Right atrium auricular region (tissue), 2 donors: ENCODE data around the gene POC1B. TPM values are rescaled to one million over a fixed set of nuclear protein-coding genes. Genes with fewer than 3 reads are reported as not detected.

Experiments used
- DNase-seq: peaks from one replicate; pipeline ENCODE4 v3.0.0-alpha.2; 2019; ENCODE audit warnings: low spot score
- H3K27ac ChIP-seq, 2 donors: fragments of 200-600 bp; sonication (generic); 1 replicate in 1 of 2; 2 replicates in 1 of 2; pipeline ENCODE4 v1.5.1; 2016 to 2019
- H3K27me3 ChIP-seq, 2 donors: fragments of 200-600 bp; sonication (generic); one replicate each; pipeline versions ENCODE4 v1.5.1 to v1.6.0; 2017 to 2019
- H3K36me3 ChIP-seq: fragments of 200-600 bp; sonication (generic); one replicate; pipeline ENCODE4 v1.5.1; 2016
- H3K4me1 ChIP-seq, 2 donors: fragments of 200-600 bp; sonication (generic); one replicate each; pipeline versions ENCODE4 v1.5.1 to v1.6.0; 2017 to 2019
- H3K4me3 ChIP-seq, 2 donors: fragments of 200-600 bp; sonication (generic); 1 replicate in 1 of 2; 2 replicates in 1 of 2; pipeline ENCODE4 v1.5.1; 2017 to 2019; ENCODE audit warnings: mild to moderate bottlenecking in 1 of 2, moderate library complexity in 1 of 2
- H3K9me3 ChIP-seq, 2 donors: fragments of 200-600 bp; sonication (generic); one replicate each; pipeline ENCODE4 v1.5.1; 2019
- CTCF ChIP-seq, 2 donors: fragments of 200-600 bp; sonication (generic); IDR thresholded peaks; one replicate each; pipeline ENCODE4 v1.5.1; 2019; ENCODE audit warnings: antibody characterized with exemption in 2 of 2
- total RNA-seq, 2 donors: library from RNA; depleted of rRNA; stranded (reverse); fragments of >200 nt; gene quantifications; one replicate each; pipeline ENCODE4 v1.1.0, GENCODE V29; 2016

Gene POC1B
- total RNA-seq, 2 donors from 2014 or later: 9.8 to 10.6 TPM

- TF ChIP-seq CTCF (IDR thresholded peaks at IDR 0.05): no peak
- no peaks in the 10 kb centered on the region for H3K9me3 ChIP-seq
- no peaks in the 10 kb centered on the region for H3K27me3 ChIP-seq
- no peaks in the 10 kb centered on the region for H3K36me3 ChIP-seq
- no peaks in the 10 kb centered on the region for H3K4me1 ChIP-seq
- H3K4me3 ChIP-seq: no peak overlapping the region
- DNase-seq: no peak
- no peak overlapping the region for H3K27ac ChIP-seq
These were observed 32.1 kb downstream of the POC1B start for GRCh38 chr12:89493670-89494302.

GRCh38 chr12:89492883-89493282 is 33.0 kb downstream of the POC1B start:
- no peaks in the 10 kb centered on the region for H3K9me3 ChIP-seq
- no peak for DNase-seq
- H3K27ac ChIP-seq: no peak overlapping the region
- H3K27me3 ChIP-seq: no peaks in the 10 kb centered on the region
- no peak for TF ChIP-seq CTCF (IDR thresholded peaks at IDR 0.05)
- no peaks in the 10 kb centered on the region for H3K36me3 ChIP-seq
- H3K4me3 ChIP-seq: no peak overlapping the region
- H3K4me1 ChIP-seq: no peaks in the 10 kb centered on the region

DNA sequence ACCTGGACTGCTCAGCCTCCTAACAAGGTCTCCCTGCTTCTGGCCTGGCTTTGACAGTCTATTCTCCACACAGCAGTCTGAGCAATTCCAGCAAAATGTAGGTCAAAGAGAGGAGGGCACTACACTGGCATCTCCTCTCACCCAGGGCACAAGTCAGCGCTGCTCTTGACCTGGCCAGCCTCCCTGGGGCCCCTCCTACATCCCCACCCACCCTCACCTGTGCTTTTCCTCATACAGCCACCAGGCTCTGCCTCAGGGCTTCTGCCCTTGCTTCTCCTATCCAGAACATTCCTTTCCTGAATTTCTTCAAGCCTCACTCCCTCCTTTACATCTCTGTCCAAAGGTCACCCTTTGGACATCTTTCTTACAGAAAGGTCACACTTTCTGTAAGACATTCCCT is 34.9 kb downstream of the POC1B start:
- Histone ChIP-seq H3K27me3 (no peaks in the 10 kb centered on the region), H3K4me1 (no peaks in the 10 kb centered on the region), H3K9me3 (no peaks in the 10 kb centered on the region), H3K4me3 (no peak overlapping the region), H3K36me3 (no peaks in the 10 kb centered on the region), H3K27ac (no peak overlapping the region)
- no peak for TF ChIP-seq CTCF (IDR thresholded peaks at IDR 0.05)
- no peak for DNase-seq

GRCh38 chr12:89486264-89486663 is 39.6 kb downstream of the POC1B start:
- no peaks in the 10 kb centered on the region for H3K36me3 ChIP-seq
- no peak overlapping the region for H3K4me3 ChIP-seq
- H3K4me1 ChIP-seq: peaks cover 0 to 4% of the 10 kb centered on the region in 2 donors
- no peak for TF ChIP-seq CTCF (IDR thresholded peaks at IDR 0.05)
- DNase-seq: no peak
- no peaks in the 10 kb centered on the region for H3K27me3 ChIP-seq
- H3K9me3 ChIP-seq: no peaks in the 10 kb centered on the region
- H3K27ac ChIP-seq: no peak overlapping the region

DNA sequence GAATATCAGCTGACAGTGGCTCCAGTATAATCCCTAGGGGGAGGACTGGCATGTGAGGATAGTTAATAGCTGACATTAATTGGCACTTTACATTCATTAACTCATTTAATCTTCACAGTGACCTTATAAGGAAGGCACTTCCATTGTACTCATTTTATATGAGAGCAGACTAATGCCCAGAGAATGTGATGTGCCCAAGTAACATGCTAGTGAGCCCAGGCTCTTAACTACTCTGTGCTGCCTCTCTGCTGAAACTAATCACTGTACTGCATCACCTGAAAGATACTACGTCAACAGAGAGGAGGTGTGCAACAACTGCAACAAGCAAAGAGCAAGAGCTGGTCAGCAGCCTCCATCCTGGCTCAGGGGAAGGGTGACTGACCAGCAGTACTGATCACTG is 41.4 kb downstream of the POC1B start:
- peaks cover 0 to 7% of the 10 kb centered on the region in 2 donors for H3K4me1 ChIP-seq
- no peak overlapping the region for H3K27ac ChIP-seq
- no peaks in the 10 kb centered on the region for H3K36me3 ChIP-seq
- H3K9me3 ChIP-seq: no peaks in the 10 kb centered on the region
- DNase-seq: no peak
- no peak for TF ChIP-seq CTCF (IDR thresholded peaks at IDR 0.05)
- no peak overlapping the region for H3K4me3 ChIP-seq
- no peaks in the 10 kb centered on the region for H3K27me3 ChIP-seq
